Cerebellar nuclear complex (tissue), 1 donor: ENCODE data around the gene PITPNM3.

Experiments used
- DNase-seq, 2 experiments: peaks; one replicate each; lab custom pipeline; 2025; lab: John Stamatoyannopoulos, UW

PITPNM3 gene

GRCh38 chr17:6479622-6480302 lies 76.6 kb downstream of the PITPNM3 start:
- no peak for DNase-seq

- no peak for DNase-seq
These were observed 77.9 kb downstream of the PITPNM3 start for GRCh38 chr17:6478486-6478885.

- DNase-seq = no peak
These were observed 78.4 kb downstream of the PITPNM3 start for GRCh38 chr17:6477831-6478383.

GRCh38 chr17:6476810-6477179 lies 79.6 kb downstream of the PITPNM3 start:
- no peak for DNase-seq

- no peak for DNase-seq
These were observed 80.1 kb downstream of the PITPNM3 start for GRCh38 chr17:6476076-6476809.

- peak in 1 of 2 experiments; percentile 25 for DNase-seq
These were observed 80.9 kb downstream of the PITPNM3 start for GRCh38 chr17:6475411-6475810.

GRCh38 chr17:6474906-6475305 lies 81.4 kb downstream of the PITPNM3 start:
- peak in 1 of 2 experiments; percentile 35 for DNase-seq

GRCh38 chr17:6474376-6474775 lies 82.0 kb downstream of the PITPNM3 start:
- no peak for DNase-seq

- peak in 1 of 2 experiments; percentile 59 for DNase-seq
These were observed 83.1 kb downstream of the PITPNM3 start for GRCh38 chr17:6473128-6473767.

- no peak for DNase-seq
These were observed 83.8 kb downstream of the PITPNM3 start for GRCh38 chr17:6472517-6472916.

GRCh38 chr17:6471531-6472465 lies 84.6 kb downstream of the PITPNM3 start:
- no peak for DNase-seq

- DNase-seq = no peak
These were observed 85.4 kb downstream of the PITPNM3 start for GRCh38 chr17:6470751-6471521.

GRCh38 chr17:6470146-6470718 lies 86.1 kb downstream of the PITPNM3 start:
- DNase-seq = no peak

- no peak for DNase-seq
These were observed 88.1 kb downstream of the PITPNM3 start for GRCh38 chr17:6468051-6468790.

- no peak for DNase-seq
These were observed 88.8 kb downstream of the PITPNM3 start for GRCh38 chr17:6467567-6467966.

- DNase-seq = no peak
These were observed 91.0 kb downstream of the PITPNM3 start for GRCh38 chr17:6465206-6466003.

GRCh38 chr17:6464446-6465041 lies 91.8 kb downstream of the PITPNM3 start:
- DNase-seq = no peak

GRCh38 chr17:6463616-6464445 lies 92.5 kb downstream of the PITPNM3 start:
- no peak for DNase-seq
